Measurements from ENCODE around the gene IL4R. TPM values are rescaled to one million over a fixed set of nuclear protein-coding genes. Genes with fewer than 3 reads are reported as not detected.

The IL4R gene
- total and polyA plus RNA-seq, 2 of the 13 experiments (the other 11 are each of a cell fraction or from before 2014, with no cell fraction given) = 15.9 to 49.6 TPM

DNA sequence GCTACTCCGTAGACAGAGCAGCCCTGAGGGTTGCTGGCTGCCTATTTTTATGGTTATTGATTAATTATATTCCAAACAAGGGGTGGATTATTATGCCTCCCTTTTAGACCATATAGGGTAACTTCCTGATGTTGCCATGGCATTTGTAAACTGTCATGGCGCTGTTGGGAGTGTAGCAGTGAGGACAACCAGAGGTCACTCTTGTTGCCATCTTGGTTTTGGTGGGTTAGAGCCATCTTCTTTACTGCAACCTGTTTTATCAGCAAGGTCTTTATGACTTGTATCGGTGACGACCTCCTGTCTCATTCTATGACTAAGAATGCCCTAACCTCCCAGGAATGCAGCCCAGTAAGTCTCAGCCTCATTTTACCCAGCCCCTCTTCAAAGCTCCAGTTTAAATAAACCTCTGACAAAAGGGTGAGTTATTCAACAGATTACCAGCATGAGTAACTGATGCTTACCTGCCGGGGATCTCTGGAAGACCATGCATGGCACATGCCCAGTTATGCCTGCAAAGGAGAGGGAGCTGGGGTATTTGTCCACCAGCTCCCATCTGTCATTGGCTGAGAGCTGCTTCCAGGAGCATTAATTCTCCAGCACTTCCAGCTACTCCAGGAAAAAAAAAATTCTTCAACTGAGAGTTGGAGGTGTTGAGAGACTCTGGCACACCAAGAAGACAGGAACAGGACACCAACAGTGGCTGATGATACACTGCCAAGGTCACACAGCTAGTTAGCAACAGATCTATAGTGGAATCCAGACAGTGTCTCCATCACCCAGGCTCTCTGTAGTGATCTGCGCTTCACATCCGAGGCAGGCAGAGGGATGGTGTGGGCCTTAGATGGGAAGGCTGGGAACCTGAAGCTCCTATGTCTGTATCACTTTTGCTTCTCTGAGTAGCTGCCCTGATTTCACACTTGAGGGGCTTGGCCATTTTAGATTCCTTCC lies 51.6 kb downstream of the IL4R start (continued):
- TF ChIP-seq ZFP91 (CRISPR knock-in tag; IDR thresholded peaks at IDR 0.05; ENCODE audit: borderline replicate concordance) = no peak
- TF ChIP-seq YY1 (IDR thresholded peaks at IDR 0.05; ENCODE audit: insufficient read depth, insufficient replicate concordance, low read depth, low read length) = peak; percentile 47
- no peak for TF ChIP-seq JUND (CRISPR knock-in tag; IDR thresholded peaks at IDR 0.05)
- TF ChIP-seq ZNF543 (CRISPR knock-in tag; IDR thresholded peaks at IDR 0.05) = no peak
- TF ChIP-seq FOSL1 (CRISPR knock-in tag; IDR thresholded peaks at IDR 0.05; ENCODE audit: borderline replicate concordance) = 0 out of 2 replicates have a peak, but pooled peaks have one; percentile 12
- TF ChIP-seq NFATC3 (CRISPR knock-in tag; IDR thresholded peaks at IDR 0.05) = no peak
- no peak for TF ChIP-seq ZNF282 (IDR thresholded peaks at IDR 0.05; ENCODE audit: partially characterized antibody)
- TF ChIP-seq PAWR (CRISPR knock-in tag; IDR thresholded peaks at IDR 0.05; ENCODE audit: borderline replicate concordance) = no peak
- TF ChIP-seq XRCC5 (optimal IDR thresholded peaks at IDR 0.05; ENCODE audit: low read length) = no peak
- TF ChIP-seq PHF21A (CRISPR knock-in tag; IDR thresholded peaks at IDR 0.05) = no peak
- TF ChIP-seq, protein P1, sequence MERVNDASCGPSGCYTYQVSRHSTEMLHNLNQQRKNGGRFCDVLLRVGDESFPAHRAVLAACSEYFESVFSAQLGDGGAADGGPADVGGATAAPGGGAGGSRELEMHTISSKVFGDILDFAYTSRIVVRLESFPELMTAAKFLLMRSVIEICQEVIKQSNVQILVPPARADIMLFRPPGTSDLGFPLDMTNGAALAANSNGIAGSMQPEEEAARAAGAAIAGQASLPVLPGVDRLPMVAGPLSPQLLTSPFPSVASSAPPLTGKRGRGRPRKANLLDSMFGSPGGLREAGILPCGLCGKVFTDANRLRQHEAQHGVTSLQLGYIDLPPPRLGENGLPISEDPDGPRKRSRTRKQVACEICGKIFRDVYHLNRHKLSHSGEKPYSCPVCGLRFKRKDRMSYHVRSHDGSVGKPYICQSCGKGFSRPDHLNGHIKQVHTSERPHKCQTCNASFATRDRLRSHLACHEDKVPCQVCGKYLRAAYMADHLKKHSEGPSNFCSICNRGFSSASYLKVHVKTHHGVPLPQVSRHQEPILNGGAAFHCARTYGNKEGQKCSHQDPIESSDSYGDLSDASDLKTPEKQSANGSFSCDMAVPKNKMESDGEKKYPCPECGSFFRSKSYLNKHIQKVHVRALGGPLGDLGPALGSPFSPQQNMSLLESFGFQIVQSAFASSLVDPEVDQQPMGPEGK (CRISPR knock-in tag; IDR thresholded peaks at IDR 0.05) = no peak
- no peak for TF ChIP-seq HNRNPL (IDR thresholded peaks at IDR 0.05; ENCODE audit: low read depth, low read length)
- TF ChIP-seq SRF (IDR thresholded peaks at IDR 0.05; ENCODE audit: low read depth, low read length) = peak; percentile 79
- no peak for TF ChIP-seq ZNF691 (CRISPR knock-in tag; IDR thresholded peaks at IDR 0.05; ENCODE audit: borderline replicate concordance, low read depth)
- no peak for TF ChIP-seq ZNF446 (CRISPR knock-in tag; IDR thresholded peaks at IDR 0.05)
- no peak for TF ChIP-seq ZNF143 (CRISPR knock-in tag; IDR thresholded peaks at IDR 0.05)
- TF ChIP-seq GATA4 (IDR thresholded peaks at IDR 0.05; ENCODE audit: borderline replicate concordance, low read depth) = no peak
- 0 out of 2 replicates have a peak, but pooled peaks have one; percentile 7 for TF ChIP-seq CREB1 (IDR thresholded peaks at IDR 0.05)
- TF ChIP-seq CREB1 (CRISPR knock-in tag; IDR thresholded peaks at IDR 0.05) = no peak
- 0 out of 2 replicates have a peak, but pooled peaks have one; percentile 15 for TF ChIP-seq HOXA3 (CRISPR knock-in tag; IDR thresholded peaks at IDR 0.05)
- no peak for TF ChIP-seq HDAC1 (CRISPR knock-in tag; IDR thresholded peaks at IDR 0.05)
- TF ChIP-seq NKX3-1 (CRISPR knock-in tag; IDR thresholded peaks at IDR 0.05) = no peak
- no peak for TF ChIP-seq SMAD1 (CRISPR knock-in tag; IDR thresholded peaks at IDR 0.05; ENCODE audit: borderline replicate concordance, low read depth)
- TF ChIP-seq ZNF501 (CRISPR knock-in tag; IDR thresholded peaks at IDR 0.05) = no peak
- TF ChIP-seq RFX3 (CRISPR knock-in tag; IDR thresholded peaks at IDR 0.05) = peak; percentile 76
- TF ChIP-seq ZNF550 (CRISPR knock-in tag; IDR thresholded peaks at IDR 0.05; ENCODE audit: borderline replicate concordance) = no peak
- no peak for TF ChIP-seq MAFG (CRISPR knock-in tag; IDR thresholded peaks at IDR 0.05)
- TF ChIP-seq MBD4 (IDR thresholded peaks at IDR 0.05; ENCODE audit: borderline replicate concordance, low read length) = 0 out of 2 replicates have a peak, but pooled peaks have one; percentile 40

Data from HepG2 (cell line).